ENCODE measurements around the gene ARHGAP30. TPM values are rescaled to one million over a fixed set of nuclear protein-coding genes. Genes with fewer than 3 reads are reported as not detected.
"Not testable (repeated sequence)": the region's sequence is repeated elsewhere in the genome, so short reads cannot be mapped to it uniquely, and the experiment has no call there.

The ARHGAP30 gene
- total and polyA plus RNA-seq, 4 experiments from 2014 or later, result 63.4 to 226 (median 218) TPM

- Mint-ChIP-seq H3K4me1 (peaks cover 23 to 60% (median 36%) of the 10 kb centered on the region in 4 donors), H3K27ac (peak overlapping the region in 6 of 7 donors; percentile 77 to 97 (median 82)), H3K4me3 (peak overlapping the region in 5 of 8 donors; percentile 69 to 96 (median 90))
- DNase-seq; H3K36me3 ChIP-seq (ENCODE audit: insufficient read depth, low read length); H3K27ac ChIP-seq (ENCODE audit: low read depth, low read length); H3K4me3 ChIP-seq (ENCODE audit: low read length in 2 of 2); intact Hi-C loops (cut with micrococcal nuclease); H3K27me3 ChIP-seq (ENCODE audit: insufficient read depth, low read length); H3K27me3 Mint-ChIP-seq; H3K36me3 Mint-ChIP-seq; H3K9me3 ChIP-seq (ENCODE audit: control insufficient read depth in 1 of 2, low read length in 2 of 2); H3K9me3 Mint-ChIP-seq: not testable (repeated sequence)
- CTCF ChIA-PET (ENCODE audit: partially characterized antibody), result interaction anchor here (0.7 to 5.0 kb wide), 8 partner anchors 21 to 82 kb away, joined by 3 to 42 read pairs (median 7); partner anchors contain the start of genes ARHGAP30 and TSTD1
- peaks cover 40% of the 10 kb centered on the region for H3K4me1 ChIP-seq (ENCODE audit: insufficient read depth, low read length)
- POLR2A ChIA-PET (ENCODE audit: partially characterized antibody), result interaction anchor here (1.1 to 2.0 kb wide), 3 partner anchors 27 to 61 kb away, joined by 3 to 12 read pairs (median 5); partner anchors contain the start of genes ARHGAP30 and USF1
These were observed 50.5 kb downstream of the ARHGAP30 start for GRCh38 chr1:161019111-161019660.

GRCh38 chr1:161018631-161018930 is 51.1 kb downstream of the ARHGAP30 start:
- peak overlapping the region in 1 of 8 donors; percentile 56 for H3K4me3 Mint-ChIP-seq
- H3K27me3 Mint-ChIP-seq, result no peaks in the 10 kb centered on the region
- peaks cover 46% of the 10 kb centered on the region for H3K4me1 ChIP-seq (ENCODE audit: insufficient read depth, low read length)
- CTCF ChIA-PET (ENCODE audit: partially characterized antibody), result interaction anchor here (1.4 to 5.0 kb wide), 5 partner anchors 21 to 79 kb away, joined by 4 to 42 read pairs (median 7); partner anchors contain the start of genes ARHGAP30 and TSTD1
- H3K27ac ChIP-seq (ENCODE audit: low read depth, low read length), result no peak overlapping the region
- intact Hi-C loops (cut with micrococcal nuclease), result no loop called here
- no peaks in the 10 kb centered on the region for H3K27me3 ChIP-seq (ENCODE audit: insufficient read depth, low read length)
- POLR2A ChIA-PET (ENCODE audit: partially characterized antibody), result interaction anchor here (1.1 to 2.0 kb wide), 3 partner anchors 28 to 62 kb away, joined by 3 to 12 read pairs (median 5); partner anchors contain the start of genes ARHGAP30 and USF1
- H3K36me3 Mint-ChIP-seq, result no peaks in the 10 kb centered on the region
- peak overlapping the region in 4 of 7 donors; percentile 42 to 85 (median 68) for H3K27ac Mint-ChIP-seq
- H3K4me1 Mint-ChIP-seq, result peaks cover 29 to 66% (median 39%) of the 10 kb centered on the region in 4 donors
- H3K9me3 Mint-ChIP-seq, result peaks cover 0 to 2% (median 0%) of the 10 kb centered on the region in 8 donors
- H3K36me3 ChIP-seq (ENCODE audit: insufficient read depth, low read length), result no peaks in the 10 kb centered on the region
- DNase-seq, result no peak
- no peak overlapping the region for H3K4me3 ChIP-seq (ENCODE audit: low read length in 2 of 2)
- no peaks in the 10 kb centered on the region for H3K9me3 ChIP-seq (ENCODE audit: control insufficient read depth in 1 of 2, low read length in 2 of 2)

GRCh38 chr1:161017756-161018630 is 51.7 kb downstream of the ARHGAP30 start:
- Histone ChIP-seq H3K27ac (ENCODE audit: low read depth, low read length) (no peak overlapping the region), H3K4me1 (ENCODE audit: insufficient read depth, low read length) (peaks cover 52% of the 10 kb centered on the region), H3K27me3 (ENCODE audit: insufficient read depth, low read length) (no peaks in the 10 kb centered on the region), H3K9me3 (ENCODE audit: control insufficient read depth in 1 of 2, low read length in 2 of 2) (no peaks in the 10 kb centered on the region), H3K36me3 (ENCODE audit: insufficient read depth, low read length) (no peaks in the 10 kb centered on the region), H3K4me3 (ENCODE audit: low read length in 2 of 2) (no peak overlapping the region)
- CTCF ChIA-PET (ENCODE audit: partially characterized antibody), result interaction anchor here (1.4 to 5.0 kb wide), 5 partner anchors 21 to 79 kb away, joined by 4 to 42 read pairs (median 7); partner anchors contain the start of genes ARHGAP30 and TSTD1
- H3K36me3 Mint-ChIP-seq, result no peaks in the 10 kb centered on the region
- POLR2A ChIA-PET (ENCODE audit: partially characterized antibody), result interaction anchor here (1.2 to 2.0 kb wide), 2 partner anchors 28 to 52 kb away, joined by 5 to 12 read pairs; partner anchors contain the start of genes ARHGAP30 and USF1
- H3K9me3 Mint-ChIP-seq, result peaks cover 0 to 2% (median 0%) of the 10 kb centered on the region in 8 donors
- peak overlapping the region; percentile 23 to 89 (median 82) for H3K27ac Mint-ChIP-seq
- H3K4me1 Mint-ChIP-seq, result peaks cover 35 to 72% (median 45%) of the 10 kb centered on the region in 4 donors
- H3K27me3 Mint-ChIP-seq, result no peaks in the 10 kb centered on the region
- intact Hi-C loops (cut with micrococcal nuclease), result no loop called here
- no peak overlapping the region for H3K4me3 Mint-ChIP-seq
- DNase-seq, result no peak

- H3K36me3 ChIP-seq (ENCODE audit: insufficient read depth, low read length); H3K9me3 ChIP-seq (ENCODE audit: control insufficient read depth in 1 of 2, low read length in 2 of 2); H3K4me3 Mint-ChIP-seq; H3K9me3 Mint-ChIP-seq; H3K27ac ChIP-seq (ENCODE audit: low read depth, low read length); H3K27me3 Mint-ChIP-seq; H3K36me3 Mint-ChIP-seq; DNase-seq; POLR2A ChIA-PET (ENCODE audit: partially characterized antibody); H3K4me3 ChIP-seq (ENCODE audit: low read length in 2 of 2); H3K27me3 ChIP-seq (ENCODE audit: insufficient read depth, low read length); intact Hi-C loops (cut with micrococcal nuclease): not testable (repeated sequence)
- CTCF ChIA-PET (ENCODE audit: partially characterized antibody), result interaction anchor here (1.8 to 5.0 kb wide), 2 partner anchors 20 to 23 kb away, joined by 7 to 42 read pairs; partner anchors contain the start of gene TSTD1
- H3K27ac Mint-ChIP-seq, result peak overlapping the region in 5 of 7 donors; percentile 42 to 89 (median 72)
- peaks cover 36 to 74% (median 47%) of the 10 kb centered on the region in 4 donors for H3K4me1 Mint-ChIP-seq
- H3K4me1 ChIP-seq (ENCODE audit: insufficient read depth, low read length), result peaks cover 58% of the 10 kb centered on the region
These were observed 52.5 kb downstream of the ARHGAP30 start for GRCh38 chr1:161017181-161017580.

GRCh38 chr1:161016683-161017082 is 53.0 kb downstream of the ARHGAP30 start:
- DNase-seq; H3K4me3 Mint-ChIP-seq; H3K36me3 ChIP-seq (ENCODE audit: insufficient read depth, low read length); H3K27me3 ChIP-seq (ENCODE audit: insufficient read depth, low read length); H3K9me3 ChIP-seq (ENCODE audit: control insufficient read depth in 1 of 2, low read length in 2 of 2); H3K9me3 Mint-ChIP-seq; H3K27ac ChIP-seq (ENCODE audit: low read depth, low read length); H3K36me3 Mint-ChIP-seq; H3K4me3 ChIP-seq (ENCODE audit: low read length in 2 of 2); intact Hi-C loops (cut with micrococcal nuclease); CTCF ChIA-PET (ENCODE audit: partially characterized antibody); H3K27me3 Mint-ChIP-seq: not testable (repeated sequence)
- Mint-ChIP-seq H3K4me1 (peaks cover 38 to 74% (median 50%) of the 10 kb centered on the region in 4 donors), H3K27ac (peak overlapping the region in 6 of 7 donors; percentile 42 to 76 (median 57))
- POLR2A ChIA-PET (ENCODE audit: partially characterized antibody), result interaction anchor here (5.7 kb wide), 1 partner anchor 52 kb away, joined by 34 read pairs; the partner anchor contains the start of gene ARHGAP30
- H3K4me1 ChIP-seq (ENCODE audit: insufficient read depth, low read length), result peaks cover 59% of the 10 kb centered on the region

GRCh38 chr1:161013488-161014230 is 56.0 kb downstream of the ARHGAP30 start:
- Mint-ChIP-seq H3K27ac (peak overlapping the region; percentile 88 to 97 (median 94)), H3K4me1 (peaks cover 24 to 56% (median 34%) of the 10 kb centered on the region in 4 donors), H3K36me3 (no peaks in the 10 kb centered on the region), H3K9me3 (no peaks in the 10 kb centered on the region), H3K4me3 (peak overlapping the region; percentile 74 to 91 (median 84)), H3K27me3 (no peaks in the 10 kb centered on the region)
- Histone ChIP-seq H3K36me3 (ENCODE audit: insufficient read depth, low read length) (no peaks in the 10 kb centered on the region), H3K9me3 (ENCODE audit: control insufficient read depth in 1 of 2, low read length in 2 of 2) (no peaks in the 10 kb centered on the region), H3K27ac (ENCODE audit: low read depth, low read length) (peak overlapping the region; percentile 58), H3K4me1 (ENCODE audit: insufficient read depth, low read length) (peaks cover 37% of the 10 kb centered on the region), H3K27me3 (ENCODE audit: insufficient read depth, low read length) (no peaks in the 10 kb centered on the region), H3K4me3 (ENCODE audit: low read length in 2 of 2) (peak overlapping the region; percentile 14 to 53)
- CTCF ChIA-PET (ENCODE audit: partially characterized antibody), result interaction anchor here (0.5 to 6.6 kb wide), 6 partner anchors 17 to 84 kb away, joined by 3 to 43 read pairs (median 4); partner anchors contain the start of gene KLHDC9
- DNase-seq, result peak; percentile 58 to 76 (median 63)
- intact Hi-C loops (cut with micrococcal nuclease), result loop anchor here (2.0 kb wide), 1 partner anchor 55 kb away; the partner anchor contains the start of gene ARHGAP30
- POLR2A ChIA-PET (ENCODE audit: partially characterized antibody), result interaction anchor here (0.8 to 5.7 kb wide), 20 partner anchors 9 to 751 kb away, joined by 3 to 48 read pairs (median 4); partner anchors contain the start of genes ARHGAP30, DCAF8, DEDD and NIT1

Measured in CD4-positive, alpha-beta memory T cell (primary cell).